ENCODE results near the gene GAS2L1.
A peak's percentile ranks its signal among the peaks of the same experiment; 100 is the strongest.

GAS2L1 gene

GRCh38 chr22:29328566-29329500, 22.4 kb downstream of the GAS2L1 start:
- DNase-seq (ENCODE audit: low read depth) = no peak
- no peak for TF ChIP-seq CTCF (conservative IDR thresholded peaks at IDR 0.05; ENCODE audit: low read depth, low read length)
- H3K4me3 ChIP-seq (ENCODE audit: low read depth, low read length) = no peak overlapping the region

- TF ChIP-seq CTCF (conservative IDR thresholded peaks at IDR 0.05; ENCODE audit: low read depth, low read length) = no peak
- no peak for DNase-seq (ENCODE audit: low read depth)
These were observed 23.1 kb downstream of the GAS2L1 start for GRCh38 chr22:29329581-29329980.

DNA sequence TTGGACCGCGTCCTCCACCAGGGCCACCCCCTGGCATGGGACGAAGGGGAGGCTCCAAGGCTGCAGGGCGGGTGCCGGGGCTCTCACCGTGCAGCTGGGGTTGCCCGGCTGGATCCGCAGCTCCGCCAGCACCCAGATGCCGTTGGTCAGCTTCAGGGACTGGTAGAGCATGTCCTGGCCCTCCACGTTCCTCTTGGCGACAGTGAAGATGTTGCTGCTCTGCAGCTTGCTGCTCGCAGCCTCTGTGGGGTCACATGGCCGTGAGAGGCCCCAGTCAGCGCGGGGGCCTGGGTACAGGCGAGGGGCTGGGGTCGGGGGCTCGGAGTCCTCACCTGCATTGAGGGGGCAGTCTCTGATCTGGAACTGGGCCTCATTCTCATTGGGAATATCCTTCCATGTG, 23.8 kb downstream of the GAS2L1 start:
- no peak for DNase-seq (ENCODE audit: low read depth)
- H3K4me3 ChIP-seq (ENCODE audit: low read depth, low read length) = no peak overlapping the region
- TF ChIP-seq CTCF (conservative IDR thresholded peaks at IDR 0.05; ENCODE audit: low read depth, low read length) = no peak

More at GRCh38 chr22:29329581-29329980, 23.1 kb downstream of the GAS2L1 start:
- H3K4me3 ChIP-seq (ENCODE audit: low read depth, low read length) = no peak overlapping the region

- no peak for TF ChIP-seq CTCF (conservative IDR thresholded peaks at IDR 0.05; ENCODE audit: low read depth, low read length)
- no peak overlapping the region for H3K4me3 ChIP-seq (ENCODE audit: low read depth, low read length)
- DNase-seq (ENCODE audit: low read depth) = peak; percentile 84
These were observed 24.3 kb downstream of the GAS2L1 start for GRCh38 chr22:29330753-29331152.

DNA sequence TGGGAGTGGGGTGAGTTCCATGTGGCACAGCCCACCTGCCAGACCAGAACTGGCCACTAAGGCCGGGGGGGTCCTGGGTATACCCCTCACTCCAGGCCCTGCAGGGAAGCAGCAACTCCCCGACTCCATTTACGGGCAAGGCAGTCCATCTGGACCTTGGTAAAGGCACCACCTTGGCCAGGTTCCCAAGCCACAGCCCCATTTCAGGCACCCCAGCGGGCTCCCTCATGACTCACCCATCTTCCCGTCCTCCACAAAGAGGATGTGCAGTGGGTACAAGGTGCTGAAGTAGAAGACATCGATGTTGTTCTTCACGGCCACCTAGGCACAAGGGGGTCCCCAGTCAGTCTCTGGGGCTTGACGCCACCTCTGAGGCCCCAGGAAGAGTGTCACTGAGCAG, 24.8 kb downstream of the GAS2L1 start:
- H3K4me3 ChIP-seq (ENCODE audit: low read depth, low read length) = no peak overlapping the region
- no peak for TF ChIP-seq CTCF (conservative IDR thresholded peaks at IDR 0.05; ENCODE audit: low read depth, low read length)
- DNase-seq (ENCODE audit: low read depth) = peak; percentile 56

- DNase-seq (ENCODE audit: low read depth) = no peak
- no peak overlapping the region for H3K4me3 ChIP-seq (ENCODE audit: low read depth, low read length)
- TF ChIP-seq CTCF (conservative IDR thresholded peaks at IDR 0.05; ENCODE audit: low read depth, low read length) = no peak
These were observed 25.3 kb downstream of the GAS2L1 start for GRCh38 chr22:29331658-29332300.

Data from choroid plexus epithelial cell (primary cell).